HCT116 (cell line): Measurements from ENCODE around the gene ELMOD1. TPM values are rescaled to one million over a fixed set of nuclear protein-coding genes. Genes with fewer than 3 reads are reported as not detected.

Source experiments
- ATAC-seq: fragments of 200-7000 bp; cut with Tn5 transposase; 2 replicates; pipeline ENCODE4 v1.9.1; 2020; ENCODE audit warnings: mild to moderate bottlenecking, moderate library complexity
- BruUV-seq: library from RNA; stranded (reverse); fragments of 400-500 nt; replicated peaks from 2 replicates; lab custom pipeline; 2021; lab: Mats Ljungman, UMichigan
- CTCF ChIA-PET: fragments of 300-600 bp; sonication (Branson Sonifier 250); formaldehyde crosslinking; loops from one replicate; lab custom pipeline; 2021; ENCODE audit warnings: antibody characterized with exemption; lab: Charles Lee
- POLR2A ChIA-PET: fragments of 300-600, 350-600 bp; sonication (Branson Sonifier 250); formaldehyde crosslinking; loops from one replicate; lab custom pipeline; 2021; ENCODE audit warnings: antibody characterized with exemption; lab: Charles Lee
- RAD21 ChIA-PET, 2 experiments: fragments of 300-600 bp; sonication (Branson Sonifier 250); formaldehyde crosslinking; loops; one replicate each; lab custom pipeline; 2023; ENCODE audit warnings: low total read pairs in 2 of 2; ENCODE audit not compliant: uncharacterized antibody in 2 of 2, unreplicated experiment in 2 of 2, low non-redundant PET in 1 of 2; lab: Charles Lee
- DNase-seq: peaks from one replicate; pipeline ENCODE4 v3.0.0-alpha.2; 2010; ENCODE audit warnings: low read depth, low spot score
- H2AFZ ChIP-seq: fragments of 200-600 bp; shearing (Covaris generic), sonication (generic); 2 replicates; pipeline ENCODE4 v1.6.1; 2017; ENCODE audit warnings: low read depth, mixed run types, mixed read lengths, antibody characterized with exemption, low read length; ENCODE audit not compliant: poor library complexity, severe bottlenecking
- H3K27ac ChIP-seq: 2 replicates; pipeline ENCODE4 v1.5.1; 2012; ENCODE audit warnings: low read depth, low read length
- H3K27me3 ChIP-seq: fragments of 200-600 bp; sonication (generic); 2 replicates; pipeline ENCODE4 v1.6.1; 2016; ENCODE audit warnings: mixed run types, low read length, mixed read lengths; ENCODE audit not compliant: insufficient read depth
- H3K36me3 ChIP-seq, 2 experiments: fragments of 200-500 bp in 1 of 2; fragments of 200-600 bp in 1 of 2; sonication (Bioruptor generic) in 1 of 2; sonication (generic) in 1 of 2; 2 replicates each; pipeline versions ENCODE4 v1.5.1 to v1.6.1; 2014 to 2016; ENCODE audit warnings: low read length in 2 of 2, inconsistent platforms in 1 of 2, mixed read lengths in 1 of 2, mixed run types in 1 of 2; ENCODE audit not compliant: insufficient read depth in 2 of 2, control insufficient read depth in 1 of 2
- H3K4me1 ChIP-seq, 2 experiments: fragments of 200-600 bp in 1 of 2; sonication (generic) in 1 of 2; 2 replicates each; pipeline versions ENCODE4 v1.5.1 to v1.6.1; 2012 to 2017; ENCODE audit warnings: low read length in 2 of 2, inconsistent platforms in 1 of 2, mild to moderate bottlenecking in 1 of 2, mixed read lengths in 1 of 2, mixed run types in 1 of 2, moderate library complexity in 1 of 2; ENCODE audit not compliant: insufficient read depth in 2 of 2, control insufficient read depth in 1 of 2
- H3K4me2 ChIP-seq: fragments of 200-600 bp; sonication (generic); 2 replicates; pipeline ENCODE4 v1.6.1; 2017; ENCODE audit warnings: mixed run types, low read length, mixed read lengths
- H3K4me3 ChIP-seq, 2 experiments: fragments of 200-600 bp in 1 of 2; sonication (generic) in 1 of 2; replicated peaks in 1 of 2; 2 replicates each; pipeline ENCODE4 v1.5.1; 2011 to 2016; ENCODE audit warnings: low read length in 2 of 2, control low read depth in 1 of 2, low read depth in 1 of 2, mild to moderate bottlenecking in 1 of 2, mixed read lengths in 1 of 2, mixed run types in 1 of 2
- H3K79me2 ChIP-seq: fragments of 200-600 bp; sonication (generic); 2 replicates; pipeline ENCODE4 v1.6.1; 2017; ENCODE audit warnings: mild to moderate bottlenecking, mixed run types, low read length, moderate library complexity, mixed read lengths; ENCODE audit not compliant: insufficient read depth
- H3K9ac ChIP-seq: fragments of 200-600 bp; sonication (generic); 2 replicates; pipeline ENCODE4 v1.6.1; 2016; ENCODE audit warnings: low read length, mixed read lengths
- H3K9me2 ChIP-seq: fragments of 200-600 bp; sonication (generic), shearing (Covaris generic); 2 replicates; pipeline ENCODE4 v1.6.1; 2017; ENCODE audit warnings: mixed run types, mild to moderate bottlenecking, moderate library complexity; ENCODE audit not compliant: insufficient read depth
- H3K9me3 ChIP-seq, 2 experiments: fragments of 200-500 bp in 1 of 2; fragments of 200-600 bp in 1 of 2; sonication (Bioruptor generic) in 1 of 2; sonication (generic) in 1 of 2; 2 replicates each; pipeline ENCODE4 v1.6.1; 2014 to 2017; ENCODE audit warnings: low read length in 2 of 2, mixed read lengths in 2 of 2, inconsistent platforms in 1 of 2, low read depth in 1 of 2, mild to moderate bottlenecking in 1 of 2, mixed run types in 1 of 2, moderate library complexity in 1 of 2; ENCODE audit not compliant: control insufficient read depth in 1 of 2, insufficient read depth in 1 of 2
- H4K20me1 ChIP-seq: fragments of 200-600 bp; sonication (generic), shearing (Covaris generic); 2 replicates; pipeline ENCODE4 v1.6.1; 2017; ENCODE audit warnings: mixed run types, mild to moderate bottlenecking, moderate library complexity; ENCODE audit not compliant: insufficient read depth
- EGR1 ChIP-seq: IDR thresholded peaks from 2 replicates; pipeline ENCODE4 v1.6.1; 2012; ENCODE audit warnings: low read depth
- ELF1 ChIP-seq: IDR thresholded peaks from 2 replicates; pipeline ENCODE4 v1.6.1; 2012; ENCODE audit warnings: low read depth, borderline replicate concordance
- FOSL1 ChIP-seq: IDR thresholded peaks from 2 replicates; pipeline ENCODE4 v1.6.1; 2012; ENCODE audit warnings: low read depth
- JUND ChIP-seq: IDR thresholded peaks from 2 replicates; pipeline ENCODE4 v1.6.1; 2012
- POLR2A ChIP-seq: IDR thresholded peaks from 2 replicates; pipeline ENCODE4 v1.7.0; 2011; ENCODE audit warnings: borderline replicate concordance; ENCODE audit not compliant: insufficient read depth, insufficient read length; ENCODE audit errors: extremely low read depth
- POLR2AphosphoS5 ChIP-seq: IDR thresholded peaks from 2 replicates; pipeline ENCODE4 v1.6.1; 2011; ENCODE audit warnings: mild to moderate bottlenecking, low read depth, low read length, moderate library complexity
- SIN3A ChIP-seq: IDR thresholded peaks from 2 replicates; pipeline ENCODE4 v1.6.1; 2012; ENCODE audit warnings: low read depth
- SP1 ChIP-seq: IDR thresholded peaks from 2 replicates; pipeline ENCODE4 v1.6.1; 2012; ENCODE audit warnings: low read depth
- TCF7L2 ChIP-seq: IDR thresholded peaks from 2 replicates; pipeline ENCODE4 v1.7.0; 2011; ENCODE audit warnings: borderline replicate concordance, inconsistent platforms; ENCODE audit not compliant: insufficient read depth, insufficient read length; ENCODE audit errors: extremely low read depth
- ZFX ChIP-seq: fragments of 450-650 bp; IDR thresholded peaks from 2 replicates; pipeline ENCODE4 v1.6.1; 2017
- intact Hi-C: fragments of 100-400 bp; cut with micrococcal nuclease; formaldehyde crosslinking; loops from 2 replicates; pipeline ENCODE4 v1.10.0; 2022
- total RNA-seq: library from RNA; stranded (reverse); gene quantifications from one replicate; pipeline ENCODE4 v1.2.1, GENCODE V29; 2021; ENCODE audit not compliant: unreplicated experiment
- TF ChIP-seq, protein P1 (sequence below): IDR thresholded peaks from 2 replicates; pipeline ENCODE4 v1.6.1; 2011; ENCODE audit warnings: mild to moderate bottlenecking, low read length, moderate library complexity; ENCODE audit not compliant: insufficient replicate concordance; ENCODE audit errors: extremely low read depth
- TF ChIP-seq, protein P2 (sequence below): IDR thresholded peaks from 2 replicates; pipeline ENCODE4 v1.6.1; 2012; ENCODE audit warnings: low read depth
- TF ChIP-seq, protein P3 (sequence below): IDR thresholded peaks from 2 replicates; pipeline ENCODE4 v1.6.1; 2012

Gene ELMOD1
- total RNA-seq, 1 experiment from 2014 or later = 2.9 TPM

DNA sequence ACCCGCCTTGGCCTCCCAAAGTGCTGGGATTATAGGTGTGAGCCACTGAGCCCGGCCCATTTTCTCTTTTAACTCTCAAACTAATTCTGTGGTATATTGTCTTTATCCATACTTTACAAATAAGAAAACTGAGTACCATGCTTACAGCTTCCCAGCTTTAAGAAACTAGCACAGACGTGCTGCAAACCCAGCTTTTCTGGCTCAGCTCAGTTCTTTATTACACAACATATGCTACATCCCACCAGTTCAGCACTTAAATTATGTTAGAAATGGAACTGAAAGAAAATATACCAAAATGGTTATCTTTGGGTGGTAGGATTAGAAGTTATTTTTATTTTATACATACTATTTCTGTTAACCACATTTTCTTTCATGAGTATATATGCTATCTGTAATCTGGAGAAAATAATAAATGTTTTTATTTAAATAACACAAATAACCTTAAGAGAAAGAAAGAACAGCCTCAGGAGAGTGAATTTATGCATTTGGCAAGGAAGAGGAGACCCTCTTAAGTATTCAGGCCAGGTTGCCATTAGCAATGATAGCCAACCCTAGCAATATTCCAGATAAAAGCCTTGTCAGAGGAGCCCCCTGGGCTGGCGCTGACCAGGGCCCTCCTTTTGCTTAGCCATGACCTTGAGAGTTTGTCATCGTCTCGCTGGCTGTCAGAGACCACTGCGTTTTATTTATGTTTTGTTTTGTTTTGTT lies 87.1 kb downstream of the ELMOD1 start:
- H3K27ac ChIP-seq = no peak overlapping the region
- H3K9ac ChIP-seq = no peak overlapping the region
- H2AFZ ChIP-seq = no peak overlapping the region
- no peaks in the 10 kb centered on the region for H4K20me1 ChIP-seq
- H3K4me1 ChIP-seq = no peaks in the 10 kb centered on the region
- no peaks in the 10 kb centered on the region for H3K9me2 ChIP-seq
- no peak overlapping the region for H3K4me2 ChIP-seq
- intact Hi-C loops = no loop called here
- no peak for DNase-seq
- TF ChIP-seq FOSL1 = no peak
- no peak for TF ChIP-seq POLR2A
- TF ChIP-seq SIN3A = no peak
- no peak for TF ChIP-seq ZFX
- TF ChIP-seq ELF1 = no peak
- no peak for TF ChIP-seq SP1
- TF ChIP-seq, protein P1, sequence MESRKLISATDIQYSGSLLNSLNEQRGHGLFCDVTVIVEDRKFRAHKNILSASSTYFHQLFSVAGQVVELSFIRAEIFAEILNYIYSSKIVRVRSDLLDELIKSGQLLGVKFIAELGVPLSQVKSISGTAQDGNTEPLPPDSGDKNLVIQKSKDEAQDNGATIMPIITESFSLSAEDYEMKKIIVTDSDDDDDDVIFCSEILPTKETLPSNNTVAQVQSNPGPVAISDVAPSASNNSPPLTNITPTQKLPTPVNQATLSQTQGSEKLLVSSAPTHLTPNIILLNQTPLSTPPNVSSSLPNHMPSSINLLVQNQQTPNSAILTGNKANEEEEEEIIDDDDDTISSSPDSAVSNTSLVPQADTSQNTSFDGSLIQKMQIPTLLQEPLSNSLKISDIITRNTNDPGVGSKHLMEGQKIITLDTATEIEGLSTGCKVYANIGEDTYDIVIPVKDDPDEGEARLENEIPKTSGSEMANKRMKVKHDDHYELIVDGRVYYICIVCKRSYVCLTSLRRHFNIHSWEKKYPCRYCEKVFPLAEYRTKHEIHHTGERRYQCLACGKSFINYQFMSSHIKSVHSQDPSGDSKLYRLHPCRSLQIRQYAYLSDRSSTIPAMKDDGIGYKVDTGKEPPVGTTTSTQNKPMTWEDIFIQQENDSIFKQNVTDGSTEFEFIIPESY = no peak
- no peak for TF ChIP-seq TCF7L2
- TF ChIP-seq, protein P2, sequence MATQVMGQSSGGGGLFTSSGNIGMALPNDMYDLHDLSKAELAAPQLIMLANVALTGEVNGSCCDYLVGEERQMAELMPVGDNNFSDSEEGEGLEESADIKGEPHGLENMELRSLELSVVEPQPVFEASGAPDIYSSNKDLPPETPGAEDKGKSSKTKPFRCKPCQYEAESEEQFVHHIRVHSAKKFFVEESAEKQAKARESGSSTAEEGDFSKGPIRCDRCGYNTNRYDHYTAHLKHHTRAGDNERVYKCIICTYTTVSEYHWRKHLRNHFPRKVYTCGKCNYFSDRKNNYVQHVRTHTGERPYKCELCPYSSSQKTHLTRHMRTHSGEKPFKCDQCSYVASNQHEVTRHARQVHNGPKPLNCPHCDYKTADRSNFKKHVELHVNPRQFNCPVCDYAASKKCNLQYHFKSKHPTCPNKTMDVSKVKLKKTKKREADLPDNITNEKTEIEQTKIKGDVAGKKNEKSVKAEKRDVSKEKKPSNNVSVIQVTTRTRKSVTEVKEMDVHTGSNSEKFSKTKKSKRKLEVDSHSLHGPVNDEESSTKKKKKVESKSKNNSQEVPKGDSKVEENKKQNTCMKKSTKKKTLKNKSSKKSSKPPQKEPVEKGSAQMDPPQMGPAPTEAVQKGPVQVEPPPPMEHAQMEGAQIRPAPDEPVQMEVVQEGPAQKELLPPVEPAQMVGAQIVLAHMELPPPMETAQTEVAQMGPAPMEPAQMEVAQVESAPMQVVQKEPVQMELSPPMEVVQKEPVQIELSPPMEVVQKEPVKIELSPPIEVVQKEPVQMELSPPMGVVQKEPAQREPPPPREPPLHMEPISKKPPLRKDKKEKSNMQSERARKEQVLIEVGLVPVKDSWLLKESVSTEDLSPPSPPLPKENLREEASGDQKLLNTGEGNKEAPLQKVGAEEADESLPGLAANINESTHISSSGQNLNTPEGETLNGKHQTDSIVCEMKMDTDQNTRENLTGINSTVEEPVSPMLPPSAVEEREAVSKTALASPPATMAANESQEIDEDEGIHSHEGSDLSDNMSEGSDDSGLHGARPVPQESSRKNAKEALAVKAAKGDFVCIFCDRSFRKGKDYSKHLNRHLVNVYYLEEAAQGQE = no peak
- no peak for TF ChIP-seq EGR1
- no peak for TF ChIP-seq JUND
- TF ChIP-seq POLR2AphosphoS5 = no peak
- TF ChIP-seq, protein P3, sequence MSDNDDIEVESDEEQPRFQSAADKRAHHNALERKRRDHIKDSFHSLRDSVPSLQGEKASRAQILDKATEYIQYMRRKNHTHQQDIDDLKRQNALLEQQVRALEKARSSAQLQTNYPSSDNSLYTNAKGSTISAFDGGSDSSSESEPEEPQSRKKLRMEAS = no peak
- TF ChIP-seq, all 23 proteins: peak for 0
- ChIA-PET POLR2A (no interaction called here), RAD21 (no interaction called here), CTCF (no interaction called here)
- no peaks in the 10 kb centered on the region for H3K27me3 ChIP-seq
- no peak for ATAC-seq
- no peaks in the 10 kb centered on the region for H3K79me2 ChIP-seq
- H3K9me3 ChIP-seq = no peaks in the 10 kb centered on the region
- BruUV-seq = no TSS peak
- H3K36me3 ChIP-seq = no peaks in the 10 kb centered on the region
- no peak overlapping the region for H3K4me3 ChIP-seq
